Astrocyte (in vitro differentiated cells and primary cell): ENCODE measurements around the gene CHN2. TPM values are rescaled to one million over a fixed set of nuclear protein-coding genes. Genes with fewer than 3 reads are reported as not detected.

ENCODE experiments used
- DNase-seq: peaks from one replicate; pipeline ENCODE4 v3.0.0-alpha.2; 2010; ENCODE audit warnings: low read depth
- FAIRE-seq: peaks from 2 replicates; lab custom pipeline; 2011; peaks lifted over from hg19 to GRCh38; lab: Jason Lieb, UNC
- H2AFZ ChIP-seq: 2 replicates; pipeline ENCODE4 v1.6.0; 2012; ENCODE audit warnings: low read depth, low read length, inconsistent platforms
- H3K27ac ChIP-seq: 2 replicates; pipeline ENCODE4 v1.5.1; 2011; ENCODE audit warnings: low read depth, low read length, inconsistent platforms
- H3K27me3 ChIP-seq: 2 replicates; pipeline ENCODE4 v1.6.0; 2011; ENCODE audit warnings: low read length, inconsistent platforms; ENCODE audit not compliant: insufficient read depth
- H3K36me3 ChIP-seq: 2 replicates; pipeline ENCODE4 v1.5.1; 2011; ENCODE audit warnings: low read length, inconsistent platforms; ENCODE audit not compliant: insufficient read depth
- H3K4me1 ChIP-seq: 2 replicates; pipeline ENCODE4 v1.5.1; 2011; ENCODE audit warnings: low read length, inconsistent platforms; ENCODE audit not compliant: insufficient read depth
- H3K4me2 ChIP-seq: 2 replicates; pipeline ENCODE4 v1.6.0; 2012; ENCODE audit warnings: low read length, inconsistent platforms
- H3K4me3 ChIP-seq: 2 replicates; pipeline ENCODE4 v1.5.1; 2011; ENCODE audit warnings: low read depth, mild to moderate bottlenecking, low read length, inconsistent platforms; ENCODE audit not compliant: insufficient read depth
- H3K79me2 ChIP-seq: 2 replicates; pipeline ENCODE4 v1.6.0; 2012; ENCODE audit warnings: mild to moderate bottlenecking, low read length, inconsistent platforms; ENCODE audit not compliant: insufficient read depth
- H3K9ac ChIP-seq: 2 replicates; pipeline ENCODE4 v1.6.0; 2012; ENCODE audit warnings: mild to moderate bottlenecking, low read length, inconsistent platforms
- H3K9me3 ChIP-seq: 2 replicates; pipeline ENCODE4 v1.5.1; 2012; ENCODE audit warnings: low read depth, mild to moderate bottlenecking, low read length, inconsistent platforms; ENCODE audit not compliant: insufficient read depth
- H4K20me1 ChIP-seq: 2 replicates; pipeline ENCODE4 v1.6.0; 2012; ENCODE audit warnings: low read length, inconsistent platforms; ENCODE audit not compliant: insufficient read depth
- H3K27ac Mint-ChIP-seq: one replicate; pipeline ENCODE4 v1.8.0; 2021; ENCODE audit warnings: mild to moderate bottlenecking, mixed read lengths; ENCODE audit not compliant: unreplicated experiment
- H3K27me3 Mint-ChIP-seq: one replicate; pipeline ENCODE4 v1.8.0; 2021; ENCODE audit warnings: low read depth, mixed read lengths; ENCODE audit not compliant: unreplicated experiment
- H3K36me3 Mint-ChIP-seq: one replicate; pipeline ENCODE4 v1.8.0; 2021; ENCODE audit warnings: low read depth, mixed read lengths; ENCODE audit not compliant: unreplicated experiment
- H3K4me1 Mint-ChIP-seq: one replicate; pipeline ENCODE4 v1.8.0; 2021; ENCODE audit warnings: low read depth, mixed read lengths; ENCODE audit not compliant: unreplicated experiment
- H3K4me3 Mint-ChIP-seq: one replicate; pipeline ENCODE4 v1.8.0; 2021; ENCODE audit warnings: mild to moderate bottlenecking, moderate library complexity, mixed read lengths; ENCODE audit not compliant: unreplicated experiment
- H3K9me3 Mint-ChIP-seq: one replicate; pipeline ENCODE4 v1.8.0; 2021; ENCODE audit warnings: mild to moderate bottlenecking, mixed read lengths; ENCODE audit not compliant: unreplicated experiment
- EZH2 ChIP-seq: IDR thresholded peaks from 2 replicates; pipeline ENCODE4 v1.6.1; 2012; ENCODE audit warnings: mild to moderate bottlenecking, low read length, inconsistent platforms; ENCODE audit not compliant: insufficient read depth
- total RNA-seq: library from RNA; stranded (reverse); gene quantifications from 2 replicates; pipeline ENCODE4 v1.2.1, GENCODE V29; 2021
- TF ChIP-seq, protein P1 (sequence below): IDR thresholded peaks from 2 replicates; pipeline ENCODE4 v1.5.1; 2011; ENCODE audit warnings: low read depth, mild to moderate bottlenecking, inconsistent platforms, low read length, moderate library complexity; ENCODE audit not compliant: insufficient read depth

The CHN2 gene
- total RNA-seq, 1 donor from 2014 or later, result 2.5 TPM

DNA sequence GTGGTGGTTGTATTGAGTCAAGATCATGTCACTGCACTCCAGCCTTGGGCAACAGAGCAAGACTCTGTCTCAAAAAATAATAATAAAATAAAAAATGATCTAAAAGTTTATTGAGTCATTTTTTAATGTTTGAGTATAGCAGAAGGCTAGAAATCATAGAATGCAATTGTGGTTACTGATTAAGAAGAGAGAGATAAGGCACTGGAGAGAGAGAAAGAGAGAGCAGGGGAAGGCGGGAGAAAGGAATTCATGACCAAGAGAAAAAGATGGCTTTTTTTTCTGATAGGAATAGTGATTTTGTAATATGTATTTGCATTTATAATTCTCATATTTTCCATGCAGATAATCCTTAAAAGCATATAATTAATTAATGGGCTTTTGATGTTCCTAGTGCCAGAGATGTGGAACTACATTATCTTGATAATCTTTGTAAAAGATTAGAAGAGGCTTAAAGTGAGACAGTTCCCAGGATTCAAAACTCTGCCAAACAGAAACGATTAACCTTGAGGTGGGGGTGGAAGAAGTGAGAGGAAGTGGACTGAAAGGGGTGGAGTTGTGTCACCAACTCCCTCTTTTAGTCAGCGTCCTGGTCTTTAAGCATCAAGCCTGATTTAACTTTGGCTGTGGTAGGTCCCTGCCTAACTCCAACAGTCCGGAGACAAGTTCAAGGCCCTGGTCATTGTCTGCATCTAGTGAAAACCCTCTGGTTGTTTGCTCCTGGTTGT, 76.2 kb downstream of the CHN2 start:
- Histone ChIP-seq H2AFZ (no peak overlapping the region), H3K4me3 (no peak overlapping the region), H4K20me1 (no peaks in the 10 kb centered on the region), H3K9ac (no peak overlapping the region), H3K4me1 (peaks cover 7% of the 10 kb centered on the region), H3K79me2 (no peaks in the 10 kb centered on the region), H3K36me3 (no peaks in the 10 kb centered on the region), H3K27me3 (peaks cover 9% of the 10 kb centered on the region), H3K4me2 (peak overlapping the region; percentile 4), H3K27ac (no peak overlapping the region), H3K9me3 (no peaks in the 10 kb centered on the region)
- Mint-ChIP-seq H3K27ac (no peak overlapping the region), H3K4me3 (no peak overlapping the region), H3K27me3 (peaks cover 4% of the 10 kb centered on the region), H3K4me1 (no peaks in the 10 kb centered on the region), H3K9me3 (no peaks in the 10 kb centered on the region), H3K36me3 (no peaks in the 10 kb centered on the region)
- peak; percentile 76 for DNase-seq
- no peak for FAIRE-seq
- TF ChIP-seq, protein P1, sequence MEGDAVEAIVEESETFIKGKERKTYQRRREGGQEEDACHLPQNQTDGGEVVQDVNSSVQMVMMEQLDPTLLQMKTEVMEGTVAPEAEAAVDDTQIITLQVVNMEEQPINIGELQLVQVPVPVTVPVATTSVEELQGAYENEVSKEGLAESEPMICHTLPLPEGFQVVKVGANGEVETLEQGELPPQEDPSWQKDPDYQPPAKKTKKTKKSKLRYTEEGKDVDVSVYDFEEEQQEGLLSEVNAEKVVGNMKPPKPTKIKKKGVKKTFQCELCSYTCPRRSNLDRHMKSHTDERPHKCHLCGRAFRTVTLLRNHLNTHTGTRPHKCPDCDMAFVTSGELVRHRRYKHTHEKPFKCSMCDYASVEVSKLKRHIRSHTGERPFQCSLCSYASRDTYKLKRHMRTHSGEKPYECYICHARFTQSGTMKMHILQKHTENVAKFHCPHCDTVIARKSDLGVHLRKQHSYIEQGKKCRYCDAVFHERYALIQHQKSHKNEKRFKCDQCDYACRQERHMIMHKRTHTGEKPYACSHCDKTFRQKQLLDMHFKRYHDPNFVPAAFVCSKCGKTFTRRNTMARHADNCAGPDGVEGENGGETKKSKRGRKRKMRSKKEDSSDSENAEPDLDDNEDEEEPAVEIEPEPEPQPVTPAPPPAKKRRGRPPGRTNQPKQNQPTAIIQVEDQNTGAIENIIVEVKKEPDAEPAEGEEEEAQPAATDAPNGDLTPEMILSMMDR, result no peak
- TF ChIP-seq EZH2, result no peak

DNA sequence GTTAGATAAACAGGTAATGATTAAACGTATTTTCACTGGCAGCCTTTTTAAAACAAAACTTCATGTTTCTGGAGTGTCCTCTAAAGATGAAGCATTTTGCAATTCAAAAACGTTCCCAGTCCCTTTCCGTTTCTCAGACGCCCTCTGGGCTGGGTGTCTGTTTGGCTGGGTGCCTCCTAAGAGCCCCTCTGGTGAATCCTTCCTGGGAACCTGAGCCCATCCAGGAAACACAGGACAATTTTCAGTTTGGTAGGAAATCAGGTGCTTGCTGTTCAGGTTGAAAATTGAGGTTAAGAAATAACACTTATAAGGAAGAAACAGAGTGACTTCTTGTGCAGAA, 76.7 kb downstream of the CHN2 start:
- no peaks in the 10 kb centered on the region for H3K9me3 Mint-ChIP-seq
- Histone ChIP-seq H3K27ac (no peak overlapping the region), H4K20me1 (no peaks in the 10 kb centered on the region), H3K27me3 (peaks cover 13% of the 10 kb centered on the region), H3K4me2 (peak overlapping the region; percentile 4), H3K9me3 (no peaks in the 10 kb centered on the region), H3K36me3 (no peaks in the 10 kb centered on the region), H3K9ac (no peak overlapping the region), H3K4me3 (no peak overlapping the region), H3K4me1 (peaks cover 7% of the 10 kb centered on the region), H3K79me2 (no peaks in the 10 kb centered on the region), H2AFZ (no peak overlapping the region)
- no peaks in the 10 kb centered on the region for H3K4me1 Mint-ChIP-seq
- TF ChIP-seq EZH2, result no peak
- TF ChIP-seq, protein P1, result no peak
- H3K27me3 Mint-ChIP-seq, result peaks cover 7% of the 10 kb centered on the region
- no peak for FAIRE-seq
- no peak overlapping the region for H3K27ac Mint-ChIP-seq
- no peaks in the 10 kb centered on the region for H3K36me3 Mint-ChIP-seq
- no peak overlapping the region for H3K4me3 Mint-ChIP-seq
- DNase-seq, result no peak

DNA sequence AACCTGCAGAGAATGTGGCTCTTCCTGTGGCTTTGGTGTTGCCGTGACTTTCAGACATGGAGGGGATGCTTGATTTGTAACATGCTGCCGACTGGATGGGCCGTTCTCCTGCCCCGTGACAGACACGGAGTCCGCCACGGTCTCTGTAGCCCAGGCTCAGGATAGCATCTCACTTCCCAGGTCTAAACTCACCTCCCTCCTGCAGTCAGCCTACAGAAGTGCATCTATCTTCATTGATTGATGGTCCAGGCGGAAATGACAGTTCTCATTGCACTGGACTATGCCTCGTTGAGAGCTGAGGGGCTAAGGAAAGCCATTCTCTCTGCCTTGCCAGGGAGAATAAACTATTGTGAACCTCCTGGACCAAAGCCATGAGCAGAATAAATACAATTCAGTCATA, 77.5 kb downstream of the CHN2 start:
- no peak for FAIRE-seq
- Histone ChIP-seq H3K4me1 (peaks cover 7% of the 10 kb centered on the region), H3K27me3 (peaks cover 17% of the 10 kb centered on the region), H3K9ac (no peak overlapping the region), H3K9me3 (no peaks in the 10 kb centered on the region), H2AFZ (no peak overlapping the region), H3K36me3 (no peaks in the 10 kb centered on the region), H3K79me2 (no peaks in the 10 kb centered on the region), H3K27ac (no peak overlapping the region), H3K4me2 (no peak overlapping the region), H4K20me1 (no peaks in the 10 kb centered on the region), H3K4me3 (no peak overlapping the region)
- H3K27me3 Mint-ChIP-seq, result peaks cover 13% of the 10 kb centered on the region
- H3K36me3 Mint-ChIP-seq, result no peaks in the 10 kb centered on the region
- no peaks in the 10 kb centered on the region for H3K4me1 Mint-ChIP-seq
- no peaks in the 10 kb centered on the region for H3K9me3 Mint-ChIP-seq
- TF ChIP-seq, protein P1, result no peak
- no peak for DNase-seq
- H3K4me3 Mint-ChIP-seq, result no peak overlapping the region
- no peak overlapping the region for H3K27ac Mint-ChIP-seq
